Hepatic stellate cell (primary cell): ENCODE results near the gene RDM1.
A peak's percentile ranks its signal among the peaks of the same experiment; 100 is the strongest.
"Not testable (repeated sequence)": the region's sequence is repeated elsewhere in the genome, so short reads cannot be mapped to it uniquely, and the experiment has no call there.

Source experiments
- DNase-seq: peaks from one replicate; pipeline ENCODE4 v3.0.0; 2011; ENCODE audit warnings: low spot score

RDM1 gene, protein sequence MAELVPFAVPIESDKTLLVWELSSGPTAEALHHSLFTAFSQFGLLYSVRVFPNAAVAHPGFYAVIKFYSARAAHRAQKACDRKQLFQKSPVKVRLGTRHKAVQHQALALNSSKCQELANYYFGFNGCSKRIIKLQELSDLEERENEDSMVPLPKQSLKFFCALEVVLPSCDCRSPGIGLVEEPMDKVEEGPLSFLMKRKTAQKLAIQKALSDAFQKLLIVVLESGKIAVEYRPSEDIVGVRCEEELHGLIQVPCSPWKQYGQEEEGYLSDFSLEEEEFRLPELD

GRCh38 chr17:35930211-35931065 is at the start of gene RDM1:
TSS of gene RDM1 (minus strand) at chr17:35930773. CDS start at chr17:35930727, 46 bp downstream.
- DNase-seq = peak; percentile 85

DNA sequence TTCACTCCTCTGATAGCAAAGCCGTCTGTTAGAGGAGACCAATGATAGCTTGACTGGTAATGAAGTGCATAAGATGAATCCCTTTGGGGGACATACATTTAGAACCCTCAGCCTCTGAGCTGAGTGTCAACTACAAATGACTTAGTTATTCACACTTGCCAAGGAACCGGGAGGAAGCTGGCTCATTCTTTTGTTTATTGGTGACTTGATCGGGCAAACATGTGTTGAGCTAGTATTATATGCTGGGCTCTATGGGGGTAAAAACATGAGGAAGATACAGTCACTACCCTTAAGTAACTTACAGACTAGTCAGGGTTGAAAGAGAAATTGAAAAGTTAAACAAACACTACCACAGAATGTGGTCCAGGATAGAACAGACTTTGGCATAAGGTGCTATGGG is 47.8 kb upstream of the RDM1 start:
- DNase-seq = no peak

- no peak for DNase-seq
These were observed 46.9 kb upstream of the RDM1 start for GRCh38 chr17:35977509-35977908.

DNA sequence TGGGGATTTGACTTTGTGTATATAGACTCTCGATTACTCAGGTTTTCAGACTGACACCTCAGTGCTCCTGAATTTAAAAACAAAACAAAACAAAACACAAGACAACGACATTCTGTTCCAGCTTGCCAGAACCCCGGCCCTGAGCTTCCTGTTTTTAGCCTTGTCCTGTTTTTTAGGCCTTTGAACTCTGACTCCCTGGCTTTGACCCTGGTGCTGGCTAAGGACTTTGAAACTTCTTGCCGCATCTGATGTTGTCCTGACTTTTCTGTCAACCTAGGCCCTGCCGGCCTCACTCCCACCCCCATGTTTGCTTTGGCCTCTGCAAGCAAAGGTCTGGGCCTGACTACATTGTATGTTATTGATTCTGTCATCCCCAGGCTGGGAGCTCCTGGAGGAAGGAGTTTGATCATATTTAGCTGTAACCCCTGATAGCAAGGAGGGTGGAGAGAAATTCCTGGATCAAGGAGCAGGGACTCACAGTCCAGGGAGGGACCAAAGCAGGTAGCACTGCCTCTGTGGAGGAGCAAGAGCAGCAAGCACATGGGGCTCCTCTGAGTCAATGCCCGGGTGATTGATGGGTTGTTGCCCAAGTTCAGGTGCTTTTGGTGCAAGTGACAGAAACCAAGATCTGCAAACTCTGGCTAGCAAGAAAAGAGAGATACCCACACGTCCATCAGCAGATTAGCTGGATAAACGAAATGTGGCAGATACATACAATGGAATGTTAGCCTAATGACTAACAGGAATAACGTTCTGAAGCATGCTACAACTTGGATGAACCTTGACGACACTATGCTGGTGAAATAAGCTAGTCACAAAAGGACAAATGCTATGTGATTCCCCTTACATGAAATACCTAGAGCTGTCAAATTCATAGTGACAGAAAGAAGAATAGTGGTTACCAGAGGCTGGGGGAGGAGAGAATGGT is 43.0 kb upstream of the RDM1 start:
- peak; percentile 29 for DNase-seq

GRCh38 chr17:35972945-35973332 is 42.4 kb upstream of the RDM1 start:
- no peak for DNase-seq

GRCh38 chr17:35972535-35972934 is 42.0 kb upstream of the RDM1 start:
- DNase-seq = no peak

DNA sequence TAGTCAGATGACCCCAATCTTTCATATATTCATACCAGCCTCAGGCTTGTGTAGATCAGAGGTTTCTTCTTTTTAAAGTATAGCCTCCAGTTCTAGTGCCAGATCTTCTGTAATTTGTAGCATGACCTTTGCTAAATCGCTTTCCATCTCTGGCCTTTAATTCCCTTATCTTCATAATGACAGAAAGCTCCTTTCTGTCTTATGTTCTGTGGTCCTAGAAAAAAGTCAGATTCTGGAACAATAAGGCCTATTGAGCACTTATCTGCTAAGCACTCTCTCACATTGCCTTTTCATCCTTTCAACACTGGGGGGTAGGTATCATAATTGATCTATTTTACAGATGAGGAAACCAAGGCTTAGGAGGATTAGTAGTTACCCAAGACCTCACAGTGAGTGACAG is 41.5 kb upstream of the RDM1 start:
- DNase-seq = no peak

DNA sequence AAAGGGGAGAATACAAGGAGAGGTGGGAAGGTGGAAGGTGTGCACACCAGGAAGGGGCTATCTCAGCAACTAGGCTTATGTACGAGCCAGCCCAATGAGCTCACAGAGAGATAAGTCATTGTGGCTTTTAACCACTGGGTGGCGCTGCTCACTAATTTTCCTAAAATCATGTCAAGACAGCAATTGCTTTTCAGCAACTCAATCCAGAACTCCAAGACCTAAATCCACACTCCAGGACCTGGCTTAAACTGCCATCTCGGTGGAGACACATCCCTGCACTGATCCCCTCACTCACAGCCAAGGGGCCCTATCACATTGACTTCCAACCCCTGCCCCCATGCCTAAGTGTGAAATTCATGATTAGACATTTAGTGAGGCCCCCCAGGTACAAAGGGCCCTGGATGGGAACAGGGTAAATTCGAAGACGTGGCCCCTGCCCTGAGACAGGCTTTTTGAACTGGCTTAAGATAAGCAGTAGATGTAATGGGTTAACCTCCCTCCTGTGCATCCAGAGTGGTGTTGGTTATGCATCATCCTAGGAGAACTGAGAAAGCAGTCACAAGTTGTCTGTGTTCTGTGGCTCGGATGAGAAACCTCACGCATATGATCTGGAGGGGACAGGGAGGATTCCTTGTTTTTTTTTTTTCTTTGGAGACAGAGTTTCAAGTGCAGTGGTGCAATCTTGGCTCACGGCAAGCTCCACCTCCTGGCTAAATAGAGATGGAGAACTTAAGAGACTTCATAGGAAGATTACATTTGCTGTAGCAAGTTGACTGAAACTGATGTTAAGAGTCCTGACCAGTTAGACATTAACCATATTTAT is 39.2 kb upstream of the RDM1 start:
- DNase-seq = peak; percentile 55

DNA sequence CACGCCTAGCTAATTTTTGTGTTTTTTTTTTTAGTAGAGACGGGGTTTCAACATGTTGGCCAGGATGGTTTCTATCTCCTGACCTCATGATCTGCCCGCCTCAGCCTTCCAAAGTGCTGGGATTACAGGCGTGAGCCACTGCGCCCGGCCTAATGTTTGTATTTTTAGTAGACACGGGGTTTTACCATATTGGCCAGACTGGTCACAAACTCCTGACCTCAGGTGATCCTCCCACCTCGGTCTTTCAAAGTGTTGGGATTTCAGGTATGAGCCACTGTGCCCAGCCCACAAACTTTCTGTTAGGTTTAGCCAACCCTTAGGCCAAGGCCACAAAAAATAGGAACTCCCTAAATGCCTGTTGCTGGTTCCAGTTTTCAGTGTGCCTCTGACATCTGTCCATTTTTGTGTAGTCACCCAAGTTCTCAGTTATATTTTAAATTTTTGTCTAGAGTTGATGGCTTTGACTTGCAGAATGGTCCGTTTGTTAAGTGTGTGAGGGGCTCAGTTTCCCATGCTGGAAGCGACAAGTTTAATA is 38.0 kb upstream of the RDM1 start:
- DNase-seq = no peak

GRCh38 chr17:35965272-35965671 is 34.7 kb upstream of the RDM1 start:
- DNase-seq = no peak

GRCh38 chr17:35963663-35964062 is 33.1 kb upstream of the RDM1 start:
- no peak for DNase-seq

DNA sequence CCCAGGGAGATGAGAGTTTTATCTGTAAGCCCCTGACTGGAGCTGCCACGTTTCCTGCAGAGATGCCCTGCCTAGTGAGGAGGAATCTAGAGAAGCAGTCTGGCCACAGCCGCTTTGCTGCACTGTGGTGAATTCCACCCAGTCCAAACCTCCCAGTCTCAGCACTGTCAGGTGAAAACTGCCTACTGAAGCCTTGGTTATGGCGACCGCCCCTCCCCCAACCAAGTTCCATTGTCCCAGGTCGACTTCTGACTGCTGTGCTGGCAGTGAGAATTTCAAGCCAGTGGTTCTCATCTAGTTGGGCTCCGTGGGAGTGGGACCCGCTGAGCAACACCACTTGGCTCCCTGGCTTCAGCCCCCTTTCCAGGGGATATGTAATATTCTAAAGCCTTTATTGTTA is 23.1 kb upstream of the RDM1 start:
- DNase-seq = no peak

GRCh38 chr17:35949401-35949800 is 18.8 kb upstream of the RDM1 start:
- no peak for DNase-seq

- DNase-seq = no peak
These were observed 17.5 kb upstream of the RDM1 start for GRCh38 chr17:35948092-35948491.

DNA sequence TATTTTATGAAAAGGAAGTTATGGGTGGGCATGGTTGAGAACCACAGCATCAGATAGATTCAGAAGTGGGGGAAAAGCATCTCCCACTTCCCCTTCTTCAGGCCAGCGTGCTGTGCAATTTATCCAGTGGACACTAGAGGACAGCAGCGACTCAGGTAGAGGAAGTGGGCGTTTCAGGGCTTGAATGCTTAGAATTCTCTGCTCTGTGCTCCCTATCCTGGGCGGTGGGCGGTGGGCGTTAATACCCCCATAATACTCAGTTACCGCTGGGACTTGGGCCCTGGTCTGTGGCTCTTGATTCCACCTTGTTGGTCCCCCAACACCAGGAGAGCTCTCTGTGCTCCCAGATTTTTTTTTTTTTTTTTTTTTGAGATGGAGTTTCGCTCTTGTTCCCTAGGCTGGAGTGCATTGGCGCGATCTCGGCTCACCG is 16.6 kb upstream of the RDM1 start:
- DNase-seq = no peak

DNA sequence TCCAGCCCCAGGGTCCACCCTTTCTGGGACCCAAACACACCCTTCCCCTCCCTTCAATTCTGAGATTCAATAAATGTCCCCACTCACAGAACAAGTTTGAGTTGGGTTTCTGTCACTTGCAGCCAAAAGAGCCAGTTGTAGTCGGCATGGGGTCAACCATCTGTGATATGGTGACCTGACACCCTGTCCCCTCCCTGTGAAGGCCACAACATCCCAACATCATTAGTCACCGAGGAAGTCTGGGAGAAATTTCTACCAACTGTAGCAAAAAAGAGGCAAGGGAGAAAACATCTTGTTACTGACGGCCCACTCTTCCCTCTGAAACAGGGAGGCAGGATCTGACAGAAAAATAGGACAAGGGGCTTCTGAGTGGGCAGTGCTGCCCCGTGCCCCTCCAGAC is 13.6 kb upstream of the RDM1 start:
- DNase-seq = peak; percentile 18

DNA sequence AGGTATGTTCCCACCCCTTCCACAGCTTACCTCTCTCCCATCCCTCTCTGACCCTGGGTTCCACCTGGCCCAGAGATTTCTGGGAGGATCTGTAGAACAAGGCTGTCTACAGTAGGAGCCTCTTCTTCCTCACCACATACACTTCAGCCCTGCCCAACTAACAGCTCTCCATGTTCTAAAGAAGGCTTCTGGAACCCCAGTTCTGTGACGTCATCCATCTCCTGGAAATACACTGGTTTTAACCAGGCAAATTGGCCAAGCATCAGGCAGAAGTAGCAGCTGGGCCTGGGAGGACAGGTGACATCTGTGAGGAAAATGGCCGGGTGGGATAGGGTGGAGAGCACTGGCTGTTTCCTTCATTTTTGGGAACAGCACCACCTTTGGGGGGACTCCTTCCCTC is 13.0 kb upstream of the RDM1 start, which contains the start of gene LYZL6:
Gene LYZL6, minus strand, starts transcription at position 177 of the 400 bp plus-strand sequence. CDS start 4,357 bp downstream, outside the sequence.
- DNase-seq = no peak

GRCh38 chr17:35942588-35943186 is 12.1 kb upstream of the RDM1 start:
- DNase-seq = no peak

DNA sequence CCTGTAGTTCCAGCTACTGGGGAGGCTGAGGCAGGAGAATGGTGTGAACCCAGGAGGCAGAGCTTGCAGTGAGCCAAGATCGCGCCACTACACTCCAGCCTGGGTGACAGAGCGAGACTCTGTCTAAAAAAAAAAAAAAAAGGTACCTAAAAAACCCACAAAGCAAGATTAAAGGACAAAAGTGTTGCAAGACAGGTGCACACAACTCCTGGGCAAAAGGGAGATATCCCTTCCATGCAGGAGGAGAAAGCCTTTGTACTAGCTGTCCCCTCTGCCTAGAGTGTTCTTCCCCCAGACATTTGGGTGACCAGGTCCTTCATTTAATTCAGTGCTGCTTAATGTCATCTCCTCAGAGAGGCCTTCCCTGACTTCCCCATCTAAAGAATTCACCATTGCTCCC is 7.9 kb upstream of the RDM1 start:
- DNase-seq = not testable (repeated sequence)

DNA sequence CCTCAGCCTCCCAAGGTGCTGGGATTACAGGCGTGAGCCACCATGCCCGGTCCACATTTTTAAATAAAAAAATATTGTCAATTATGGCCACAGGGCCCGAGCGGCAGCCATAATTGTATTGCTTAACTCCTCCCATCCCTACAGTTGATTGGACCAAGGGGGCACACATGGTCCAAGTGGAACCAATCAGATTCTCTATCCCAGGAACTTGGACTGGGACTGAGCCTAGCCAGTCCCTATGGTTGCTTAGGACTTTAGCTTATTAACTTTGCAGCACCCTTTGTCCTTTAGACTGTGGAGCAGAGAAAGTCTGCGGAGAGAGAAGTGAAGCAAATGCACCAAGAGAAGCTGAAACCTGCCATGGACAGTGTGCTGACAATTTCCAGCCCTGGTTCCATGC is 5.5 kb upstream of the RDM1 start:
- no peak for DNase-seq

DNA sequence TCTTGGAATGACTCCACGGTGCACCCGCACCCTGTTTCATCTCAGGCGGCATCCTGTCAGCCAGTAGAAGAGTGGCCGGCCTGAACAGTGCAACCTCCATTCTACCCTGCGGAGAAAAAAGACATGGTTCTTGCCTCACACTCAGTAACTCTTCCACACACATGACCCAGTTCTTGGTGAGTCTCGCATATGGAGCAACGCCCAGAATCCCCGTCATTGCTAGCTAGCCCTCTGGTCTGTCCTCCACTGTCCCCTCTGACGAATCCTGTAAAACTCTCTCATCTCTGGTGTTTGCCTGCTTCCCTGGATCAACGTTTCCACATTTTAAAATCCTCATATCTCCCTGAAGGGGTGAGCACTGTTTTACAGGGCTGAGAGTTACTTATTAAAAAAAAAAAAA is 4.2 kb upstream of the RDM1 start:
- DNase-seq = no peak
